Measurements from ENCODE around the gene NXPH4. TPM values are rescaled to one million over a fixed set of nuclear protein-coding genes. Genes with fewer than 3 reads are reported as not detected.

The NXPH4 gene
- total and polyA plus RNA-seq, 2 donors (not counting 1 experiment from before 2014, with no cell fraction given) = 3.5 to 8.6 TPM

GRCh38 chr12:57222286-57223190 lies 5.9 kb downstream of the NXPH4 start:
- intact Hi-C loops (cut with micrococcal nuclease) = no loop called here
- no peaks in the 10 kb centered on the region for H3K36me3 ChIP-seq (replicated peaks in 1 of 2; ENCODE audit: control extremely low read depth in 1 of 2, control insufficient read depth in 1 of 2, extremely low read depth in 1 of 2, insufficient read depth in 2 of 2, low read length in 1 of 2)
- no peak overlapping the region for H3K27ac Mint-ChIP-seq
- H3K79me2 ChIP-seq (ENCODE audit: control insufficient read depth, insufficient read depth, low read length) = peaks cover 5% of the 10 kb centered on the region
- no peaks in the 10 kb centered on the region for H3K9me3 Mint-ChIP-seq (ENCODE audit: insufficient read depth)
- no peak overlapping the region for H3K4me3 ChIP-seq (ENCODE audit: control extremely low read depth in 1 of 5, extremely low read depth in 1 of 5, insufficient read depth in 1 of 5, low read depth in 2 of 5, low read length in 4 of 5)
- peaks cover 76% of the 10 kb centered on the region for H3K4me1 Mint-ChIP-seq
- DNase-seq (no peak), ATAC-seq (ENCODE audit: low read depth) (no peak)
- peaks cover 64% of the 10 kb centered on the region for H3K27me3 Mint-ChIP-seq
- ChIA-PET CTCF (interaction anchor here (0.6 to 31.1 kb wide), 4 partner anchors 6 to 20 kb away, joined by 3 to 838 read pairs (median 184); partner anchors contain the start of gene NXPH4), POLR2A (interaction anchor here (0.6 to 7.5 kb wide), 3 partner anchors 9 to 242 kb away, joined by 3 to 89 read pairs (median 4); a partner anchor contains a TSS)
- no peak overlapping the region for H3K4me2 ChIP-seq (replicated peaks; ENCODE audit: low read depth, low read length, poor library complexity, severe bottlenecking)
- peaks cover 27% of the 10 kb centered on the region for H4K20me1 ChIP-seq (ENCODE audit: control insufficient read depth, insufficient read depth, low read length, poor library complexity, severe bottlenecking)
- H3K4me3 Mint-ChIP-seq = no peak overlapping the region
- TF ChIP-seq, protein P1, sequence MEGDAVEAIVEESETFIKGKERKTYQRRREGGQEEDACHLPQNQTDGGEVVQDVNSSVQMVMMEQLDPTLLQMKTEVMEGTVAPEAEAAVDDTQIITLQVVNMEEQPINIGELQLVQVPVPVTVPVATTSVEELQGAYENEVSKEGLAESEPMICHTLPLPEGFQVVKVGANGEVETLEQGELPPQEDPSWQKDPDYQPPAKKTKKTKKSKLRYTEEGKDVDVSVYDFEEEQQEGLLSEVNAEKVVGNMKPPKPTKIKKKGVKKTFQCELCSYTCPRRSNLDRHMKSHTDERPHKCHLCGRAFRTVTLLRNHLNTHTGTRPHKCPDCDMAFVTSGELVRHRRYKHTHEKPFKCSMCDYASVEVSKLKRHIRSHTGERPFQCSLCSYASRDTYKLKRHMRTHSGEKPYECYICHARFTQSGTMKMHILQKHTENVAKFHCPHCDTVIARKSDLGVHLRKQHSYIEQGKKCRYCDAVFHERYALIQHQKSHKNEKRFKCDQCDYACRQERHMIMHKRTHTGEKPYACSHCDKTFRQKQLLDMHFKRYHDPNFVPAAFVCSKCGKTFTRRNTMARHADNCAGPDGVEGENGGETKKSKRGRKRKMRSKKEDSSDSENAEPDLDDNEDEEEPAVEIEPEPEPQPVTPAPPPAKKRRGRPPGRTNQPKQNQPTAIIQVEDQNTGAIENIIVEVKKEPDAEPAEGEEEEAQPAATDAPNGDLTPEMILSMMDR (IDR thresholded peaks at IDR 0.05) = no peak
- TF ChIP-seq EZH2 (IDR thresholded peaks at IDR 0.05; ENCODE audit: borderline replicate concordance, insufficient read depth, low read depth, low read length, poor library complexity, severe bottlenecking) = no peak
- H2AFZ ChIP-seq (ENCODE audit: insufficient read depth, low read depth, low read length, poor library complexity, severe bottlenecking) = no peak overlapping the region
- no peak overlapping the region for H3K9ac ChIP-seq (ENCODE audit: low read length)
- H3K4me1 ChIP-seq (ENCODE audit: control insufficient read depth in 2 of 2, insufficient read depth in 2 of 2, low read length in 2 of 2) = peaks cover 85 to 88% of the 10 kb centered on the region in 2 donors
- H3K27me3 ChIP-seq (replicated peaks in 1 of 4; ENCODE audit: control extremely low read depth in 1 of 4, control insufficient read depth in 3 of 4, insufficient read depth in 4 of 4, low read length in 3 of 4) = peaks cover 0 to 99% (median 63%) of the 10 kb centered on the region in 4 experiments
- peaks cover 0 to 52% (median 0%) of the 10 kb centered on the region in 3 donors for H3K9me3 ChIP-seq (ENCODE audit: control extremely low read depth in 1 of 3, control insufficient read depth in 2 of 3, insufficient read depth in 1 of 3, low read length in 2 of 3)
- WGBS (ENCODE audit: insufficient coverage) = 38% methylated on average over 11 of the region's 13 CpGs
- H3K27ac ChIP-seq (ENCODE audit: low read length in 2 of 2) = no peak overlapping the region

Data from B cell (primary cell).